Caco-2 (cell line): Measurements from ENCODE around the gene SNIP1. TPM values are rescaled to one million over a fixed set of nuclear protein-coding genes. Genes with fewer than 3 reads are reported as not detected.

Source experiments
- BruUV-seq: library from RNA; stranded (reverse); fragments of 400-500 nt; replicated peaks from 2 replicates; lab custom pipeline; 2021; lab: Mats Ljungman, UMichigan
- CTCF ChIA-PET: fragments of 300-600 bp; sonication (Branson Sonifier 250); formaldehyde crosslinking; loops from one replicate; lab custom pipeline; 2022; ENCODE audit warnings: antibody characterized with exemption; lab: Charles Lee
- POLR2A ChIA-PET: fragments of 300-600 bp; sonication (Branson Sonifier 250); formaldehyde crosslinking; loops from one replicate; lab custom pipeline; 2022; ENCODE audit warnings: antibody characterized with exemption; lab: Charles Lee
- DNase-seq, 2 experiments: peaks; one replicate each; pipeline versions ENCODE4 v3.0.0 to v3.0.0-alpha.2; 2020 to 2022
- H3K27me3 ChIP-seq: replicated peaks from 2 replicates; pipeline ENCODE4 v1.6.0; 2011; ENCODE audit warnings: low read length; ENCODE audit not compliant: control insufficient read depth, insufficient read depth
- H3K36me3 ChIP-seq: 2 replicates; pipeline ENCODE4 v1.5.1; 2011; ENCODE audit warnings: low read length; ENCODE audit not compliant: control insufficient read depth, insufficient read depth
- H3K4me1 ChIP-seq: fragments of 250-450 bp; sonication (Bioruptor Pico); 2 replicates; pipeline ENCODE4 v1.5.1; 2020; ENCODE audit warnings: mild to moderate bottlenecking
- H3K4me3 ChIP-seq: 2 replicates; pipeline ENCODE4 v1.5.1; 2011; ENCODE audit warnings: low read depth, mild to moderate bottlenecking, control low read depth, low read length
- H3K9me3 ChIP-seq: fragments of 250-450 bp; sonication (Bioruptor Pico); 2 replicates; pipeline ENCODE4 v1.5.1; 2020; ENCODE audit warnings: mild to moderate bottlenecking, moderate library complexity
- H3K27ac Mint-ChIP-seq: one replicate; pipeline ENCODE4 v1.8.0; 2022; ENCODE audit warnings: mixed read lengths; ENCODE audit not compliant: unreplicated experiment
- H3K27me3 Mint-ChIP-seq: one replicate; pipeline ENCODE4 v1.8.0; 2022; ENCODE audit warnings: mixed read lengths; ENCODE audit not compliant: insufficient read depth, unreplicated experiment
- H3K36me3 Mint-ChIP-seq: one replicate; pipeline ENCODE4 v1.8.0; 2022; ENCODE audit warnings: mild to moderate bottlenecking, mixed read lengths; ENCODE audit not compliant: insufficient read depth, unreplicated experiment
- H3K4me1 Mint-ChIP-seq: one replicate; pipeline ENCODE4 v1.8.0; 2022; ENCODE audit warnings: low read depth, mixed read lengths; ENCODE audit not compliant: unreplicated experiment
- H3K4me3 Mint-ChIP-seq: one replicate; pipeline ENCODE4 v1.8.0; 2022; ENCODE audit warnings: mild to moderate bottlenecking, moderate library complexity, mixed read lengths; ENCODE audit not compliant: unreplicated experiment
- H3K9me3 Mint-ChIP-seq: one replicate; pipeline ENCODE4 v1.8.0; 2022; ENCODE audit warnings: mixed read lengths; ENCODE audit not compliant: unreplicated experiment
- CTCF ChIP-seq, 2 experiments: fragments of 200-600 bp in 1 of 2; IDR thresholded peaks; 1 replicate in 1 of 2; 2 replicates in 1 of 2; pipeline versions ENCODE4 v1.5.1 to v1.8.0; 2011 to 2022; ENCODE audit warnings: antibody characterized with exemption in 1 of 2, control low read depth in 1 of 2, inconsistent platforms in 1 of 2, low read depth in 1 of 2, low read length in 1 of 2, mild to moderate bottlenecking in 1 of 2, moderate library complexity in 1 of 2; ENCODE audit not compliant: insufficient read depth in 1 of 2, severe bottlenecking in 1 of 2, unreplicated experiment in 1 of 2
- intact Hi-C: fragments of 100-400 bp; cut with micrococcal nuclease; formaldehyde crosslinking; loops from one replicate; pipeline ENCODE4 v1.10.0; 2022; ENCODE audit not compliant: unreplicated experiment
- total RNA-seq: library from RNA; stranded (reverse); gene quantifications from 2 replicates; pipeline ENCODE4 v1.2.3, GENCODE V29; 2022

The SNIP1 gene
- total RNA-seq, 1 experiment from 2014 or later = 13.7 TPM

GRCh38 chr1:37497832-37498231, 56.3 kb downstream of the SNIP1 start:
- ChIA-PET POLR2A (no interaction called here), CTCF (no interaction called here)
- no TSS peak for BruUV-seq
- TF ChIP-seq CTCF (IDR thresholded peaks at IDR 0.05; ENCODE audit: insufficient read depth in 1 of 2, low read depth in 1 of 2, low read length in 1 of 2, severe bottlenecking in 1 of 2, unreplicated experiment in 1 of 2) = no peak
- no peak for DNase-seq
- H3K4me1 Mint-ChIP-seq = no peaks in the 10 kb centered on the region
- Histone ChIP-seq H3K27me3 (no peaks in the 10 kb centered on the region), H3K4me3 (no peak overlapping the region), H3K9me3 (no peaks in the 10 kb centered on the region), H3K4me1 (no peaks in the 10 kb centered on the region), H3K36me3 (no peaks in the 10 kb centered on the region)
- no peak overlapping the region for H3K27ac Mint-ChIP-seq
- no peaks in the 10 kb centered on the region for H3K9me3 Mint-ChIP-seq
- H3K36me3 Mint-ChIP-seq = peaks cover 18% of the 10 kb centered on the region
- no peaks in the 10 kb centered on the region for H3K27me3 Mint-ChIP-seq
- intact Hi-C loops = no loop called here
- no peak overlapping the region for H3K4me3 Mint-ChIP-seq

GRCh38 chr1:37495875-37496274, 58.2 kb downstream of the SNIP1 start:
- no peak overlapping the region for H3K4me3 ChIP-seq
- intact Hi-C loops = no loop called here
- no TSS peak for BruUV-seq
- H3K4me1 Mint-ChIP-seq = no peaks in the 10 kb centered on the region
- no peak for TF ChIP-seq CTCF (IDR thresholded peaks at IDR 0.05; ENCODE audit: insufficient read depth in 1 of 2, low read depth in 1 of 2, low read length in 1 of 2, severe bottlenecking in 1 of 2, unreplicated experiment in 1 of 2)
- H3K27ac Mint-ChIP-seq = no peak overlapping the region
- ChIA-PET POLR2A (no interaction called here), CTCF (interaction anchor here (1.3 kb wide), 1 partner anchor 9 kb away, joined by 5 read pairs; no protein-coding TSS in a partner anchor)
- H3K4me3 Mint-ChIP-seq = no peak overlapping the region
- H3K9me3 ChIP-seq = no peaks in the 10 kb centered on the region
- H3K36me3 Mint-ChIP-seq = peaks cover 18% of the 10 kb centered on the region
- H3K4me1 ChIP-seq = no peaks in the 10 kb centered on the region
- DNase-seq = no peak
- H3K36me3 ChIP-seq = no peaks in the 10 kb centered on the region
- H3K27me3 ChIP-seq = no peaks in the 10 kb centered on the region
- no peaks in the 10 kb centered on the region for H3K27me3 Mint-ChIP-seq
- H3K9me3 Mint-ChIP-seq = no peaks in the 10 kb centered on the region

- intact Hi-C loops = no loop called here
- no peaks in the 10 kb centered on the region for H3K4me1 Mint-ChIP-seq
- BruUV-seq = TSS peak; percentile 42
- no peaks in the 10 kb centered on the region for H3K9me3 Mint-ChIP-seq
- H3K4me3 ChIP-seq = no peak overlapping the region
- H3K4me1 ChIP-seq = no peaks in the 10 kb centered on the region
- H3K36me3 ChIP-seq = no peaks in the 10 kb centered on the region
- ChIA-PET POLR2A (no interaction called here), CTCF (no interaction called here)
- peaks cover 14% of the 10 kb centered on the region for H3K36me3 Mint-ChIP-seq
- H3K27me3 Mint-ChIP-seq = no peaks in the 10 kb centered on the region
- TF ChIP-seq CTCF (IDR thresholded peaks at IDR 0.05; ENCODE audit: insufficient read depth in 1 of 2, low read depth in 1 of 2, low read length in 1 of 2, severe bottlenecking in 1 of 2, unreplicated experiment in 1 of 2) = no peak
- no peak overlapping the region for H3K4me3 Mint-ChIP-seq
- H3K27ac Mint-ChIP-seq = no peak overlapping the region
- H3K27me3 ChIP-seq = no peaks in the 10 kb centered on the region
- DNase-seq = no peak
- no peaks in the 10 kb centered on the region for H3K9me3 ChIP-seq
These were observed 60.6 kb downstream of the SNIP1 start for GRCh38 chr1:37493336-37494098.
